ENCODE results near the gene SLC8A1.

SLC8A1 gene

GRCh38 chr2:40421631-40422297 lies 30.1 kb downstream of the SLC8A1 start:
- DNase-seq (ENCODE audit: low read depth) = no peak

DNA sequence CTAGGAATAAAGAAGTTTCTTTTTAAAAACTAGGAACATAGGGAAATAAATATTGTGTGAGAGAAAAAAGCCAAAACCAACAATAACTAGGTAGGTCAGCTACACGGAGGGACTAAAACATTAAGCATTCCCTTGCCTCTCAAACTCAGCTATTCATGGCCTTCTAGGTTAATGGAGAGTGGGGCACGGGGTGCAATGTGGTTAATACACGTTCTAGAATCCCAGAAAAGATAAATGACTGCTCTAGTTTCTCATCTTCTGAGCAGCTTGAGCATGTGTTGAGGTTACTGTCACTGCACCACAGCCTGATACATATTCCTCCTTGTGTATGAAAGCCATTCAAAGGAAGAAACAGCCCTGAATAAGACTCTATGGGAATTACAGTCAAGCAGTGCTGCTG lies 31.4 kb downstream of the SLC8A1 start:
- DNase-seq (ENCODE audit: low read depth) = no peak

- DNase-seq (ENCODE audit: low read depth) = no peak
These were observed 32.5 kb downstream of the SLC8A1 start for GRCh38 chr2:40419364-40419762.

DNA sequence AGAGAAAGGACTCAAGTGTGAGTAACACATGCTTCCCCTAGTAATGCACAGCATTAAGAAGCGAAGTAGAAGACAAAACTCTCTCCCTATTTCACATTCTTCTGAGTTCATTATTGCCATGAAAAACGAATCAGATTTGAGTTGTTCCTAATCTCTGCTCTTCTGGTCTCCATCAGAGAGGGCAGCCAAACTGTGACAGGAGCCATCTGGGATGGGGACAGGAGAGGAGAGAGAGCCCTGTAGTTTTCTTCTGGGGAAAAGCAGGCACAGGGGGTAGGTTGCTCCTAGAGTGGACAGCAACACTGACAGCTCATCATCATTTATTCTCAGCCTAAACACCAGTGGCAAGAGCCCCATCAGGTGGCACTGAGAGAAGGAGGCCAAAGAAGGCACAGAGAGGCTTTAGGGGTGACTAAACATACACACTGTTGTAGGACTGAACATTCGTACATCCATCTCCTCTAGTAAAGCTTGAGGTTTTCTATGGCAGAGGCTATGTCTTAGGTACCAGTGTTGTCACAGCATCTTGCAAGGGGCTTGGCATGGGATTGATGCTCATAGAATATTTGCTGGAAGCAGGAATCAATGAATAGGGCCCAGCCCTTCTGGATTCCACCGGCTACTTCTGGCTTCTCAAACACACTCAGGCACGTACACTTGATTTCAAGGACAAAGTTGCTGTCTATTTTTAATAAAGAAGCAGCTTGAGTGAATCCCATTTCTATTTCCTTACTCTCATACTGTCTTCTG lies 33.1 kb downstream of the SLC8A1 start:
- DNase-seq (ENCODE audit: low read depth) = no peak

DNA sequence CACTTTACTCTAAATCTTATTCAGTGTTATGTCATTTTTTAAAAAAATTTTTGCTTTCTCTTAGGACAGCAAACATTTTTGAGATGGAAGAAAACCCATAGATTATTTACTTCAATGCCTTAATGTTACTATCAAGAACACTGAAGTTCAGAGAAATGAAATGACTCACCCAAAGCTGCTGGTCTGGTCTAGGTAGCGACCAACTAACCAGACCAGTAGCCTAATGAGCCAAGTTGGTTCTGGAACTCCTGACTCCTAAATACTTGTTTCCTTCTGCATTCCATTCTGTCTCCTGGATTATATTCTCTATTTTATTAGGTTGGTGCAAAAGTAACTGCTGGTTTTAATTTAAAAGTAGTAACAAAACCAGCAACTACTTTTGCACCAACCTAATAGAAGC lies 35.4 kb downstream of the SLC8A1 start:
- DNase-seq (ENCODE audit: low read depth) = no peak

DNA sequence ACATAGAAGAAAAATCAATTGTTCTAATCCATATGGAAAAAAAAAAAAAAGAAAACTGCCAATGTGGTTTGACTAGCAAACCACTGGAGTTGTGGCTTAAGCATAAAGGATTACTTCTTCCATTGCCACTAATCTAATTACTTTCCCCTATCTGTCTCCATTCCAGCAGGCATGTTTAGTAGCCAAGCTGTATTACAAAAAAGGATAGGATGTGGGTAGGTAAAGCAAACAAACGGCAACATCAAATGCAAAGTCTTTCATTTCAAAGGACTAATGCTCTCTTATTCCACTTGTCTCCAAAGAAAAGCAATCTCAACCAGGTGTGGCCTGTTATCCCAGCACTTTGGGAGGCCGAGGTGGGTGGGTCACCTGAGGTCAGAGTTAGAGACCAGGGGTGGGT lies 36.5 kb downstream of the SLC8A1 start:
- DNase-seq (ENCODE audit: low read depth) = no peak

- no peak for DNase-seq (ENCODE audit: low read depth)
These were observed 39.4 kb downstream of the SLC8A1 start for GRCh38 chr2:40412456-40412855.

DNA sequence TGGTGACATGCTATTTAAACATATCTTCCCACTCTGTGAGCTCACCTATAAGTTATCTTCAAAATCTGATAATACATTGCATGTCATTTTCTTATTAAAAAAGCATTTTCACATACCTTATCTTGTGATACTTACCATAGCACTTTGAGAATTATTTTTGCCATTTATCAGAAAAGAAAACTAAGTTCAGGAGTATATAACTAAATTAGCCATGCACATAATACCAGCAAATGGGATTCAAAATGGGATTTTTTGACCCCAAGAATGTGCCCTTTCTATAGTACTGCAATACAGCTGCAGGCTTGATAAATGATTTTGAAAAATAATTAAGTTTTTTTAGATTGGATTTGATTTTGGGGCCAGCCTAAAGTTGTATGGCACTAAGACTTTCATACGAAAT lies 41.2 kb downstream of the SLC8A1 start:
- no peak for DNase-seq (ENCODE audit: low read depth)

DNA sequence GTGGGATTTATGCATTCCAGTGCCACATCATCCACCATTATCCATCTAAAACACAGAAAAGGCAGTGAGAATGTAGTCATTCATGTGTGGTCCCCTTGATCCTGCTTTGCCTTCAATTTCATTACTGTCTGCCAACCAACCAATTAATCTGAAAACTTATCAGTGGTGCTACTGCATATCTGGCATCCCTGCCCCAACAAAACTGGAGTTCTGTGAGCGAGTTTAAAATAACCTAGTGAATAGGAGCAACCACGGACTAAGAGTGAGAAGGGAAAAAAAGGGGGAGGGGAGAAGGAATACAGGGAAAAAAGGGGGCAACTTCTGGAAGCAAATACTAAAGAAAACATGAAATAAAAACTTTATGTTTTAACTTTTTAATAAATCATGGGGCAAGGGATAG lies 42.2 kb downstream of the SLC8A1 start:
- DNase-seq (ENCODE audit: low read depth) = no peak

GRCh38 chr2:40406485-40407289 lies 45.2 kb downstream of the SLC8A1 start:
- DNase-seq (ENCODE audit: low read depth) = no peak

DNA sequence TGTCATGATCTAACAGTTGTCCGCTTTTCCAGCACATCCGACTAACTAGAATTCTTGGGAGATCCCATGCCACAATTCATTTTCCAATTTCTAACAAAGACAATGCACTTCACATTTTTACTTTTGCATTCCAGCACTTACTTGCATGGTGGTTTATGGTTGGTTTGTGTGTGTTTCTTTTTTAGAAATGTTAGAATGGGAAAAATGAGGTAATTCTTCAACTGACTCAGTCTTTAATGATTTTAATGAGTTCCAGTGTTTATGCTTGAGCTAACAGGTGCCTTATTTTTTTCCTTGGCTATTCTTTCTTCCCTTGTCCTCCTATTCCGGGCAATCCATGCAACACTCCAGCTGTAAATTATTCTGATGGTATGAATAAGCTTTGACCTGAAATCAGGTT lies 46.4 kb downstream of the SLC8A1 start:
- DNase-seq (ENCODE audit: low read depth) = no peak

- no peak for DNase-seq (ENCODE audit: low read depth)
These were observed 47.4 kb downstream of the SLC8A1 start for GRCh38 chr2:40404517-40404916.

DNA sequence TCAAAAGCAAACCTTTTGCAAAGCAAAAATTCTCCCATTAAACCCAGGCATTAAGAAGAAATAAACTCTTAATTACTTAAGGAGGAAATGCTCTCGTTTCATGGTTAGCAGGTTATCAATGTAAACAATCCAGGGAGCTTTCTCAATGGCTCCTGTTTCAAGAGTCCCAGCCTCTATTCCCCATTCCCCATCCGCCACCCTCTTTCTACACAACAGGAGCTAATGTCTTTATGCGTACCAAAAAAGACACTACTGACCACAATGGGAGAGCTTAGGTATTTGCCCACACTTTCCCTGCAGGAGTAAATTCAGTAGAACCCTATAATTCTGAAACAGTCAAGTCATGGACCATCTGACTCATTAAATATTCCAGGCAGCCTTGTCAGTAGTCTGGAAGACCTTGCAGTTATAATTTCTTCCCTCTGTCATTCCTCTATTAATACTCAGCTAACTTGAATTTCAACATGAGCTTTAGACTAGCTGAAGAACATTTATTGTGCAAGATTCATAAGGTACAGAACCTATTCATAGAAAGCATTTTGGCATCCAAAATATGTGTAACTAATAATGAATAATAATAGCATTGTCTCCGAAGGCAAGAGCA lies 48.6 kb downstream of the SLC8A1 start:
- DNase-seq (ENCODE audit: low read depth) = peak; percentile 95

GRCh38 chr2:40401896-40402295 lies 50.0 kb downstream of the SLC8A1 start:
- DNase-seq (ENCODE audit: low read depth) = peak; percentile 85

GRCh38 chr2:40400336-40400953 lies 51.4 kb downstream of the SLC8A1 start:
- DNase-seq (ENCODE audit: low read depth) = no peak

GRCh38 chr2:40397765-40398164 lies 54.1 kb downstream of the SLC8A1 start:
- DNase-seq (ENCODE audit: low read depth) = no peak

DNA sequence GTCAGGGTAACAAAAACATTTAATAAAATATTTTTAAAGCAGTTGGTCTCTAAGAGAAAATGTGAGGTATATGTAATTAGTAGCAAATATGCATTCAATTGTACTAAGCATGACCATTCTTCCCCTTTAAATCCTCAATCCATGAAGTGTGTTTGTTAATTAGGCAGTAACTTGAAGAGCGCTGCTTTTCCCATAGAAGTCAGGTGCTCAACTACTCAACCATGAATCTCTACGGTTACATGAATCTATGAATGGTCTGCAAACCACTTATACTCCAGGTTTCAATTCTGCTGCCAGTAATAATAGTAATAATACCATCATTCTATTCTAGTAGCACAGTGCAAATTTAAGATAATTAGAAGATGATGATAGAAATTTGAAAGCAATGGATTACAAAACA lies 55.8 kb downstream of the SLC8A1 start:
- DNase-seq (ENCODE audit: low read depth) = no peak

DNA sequence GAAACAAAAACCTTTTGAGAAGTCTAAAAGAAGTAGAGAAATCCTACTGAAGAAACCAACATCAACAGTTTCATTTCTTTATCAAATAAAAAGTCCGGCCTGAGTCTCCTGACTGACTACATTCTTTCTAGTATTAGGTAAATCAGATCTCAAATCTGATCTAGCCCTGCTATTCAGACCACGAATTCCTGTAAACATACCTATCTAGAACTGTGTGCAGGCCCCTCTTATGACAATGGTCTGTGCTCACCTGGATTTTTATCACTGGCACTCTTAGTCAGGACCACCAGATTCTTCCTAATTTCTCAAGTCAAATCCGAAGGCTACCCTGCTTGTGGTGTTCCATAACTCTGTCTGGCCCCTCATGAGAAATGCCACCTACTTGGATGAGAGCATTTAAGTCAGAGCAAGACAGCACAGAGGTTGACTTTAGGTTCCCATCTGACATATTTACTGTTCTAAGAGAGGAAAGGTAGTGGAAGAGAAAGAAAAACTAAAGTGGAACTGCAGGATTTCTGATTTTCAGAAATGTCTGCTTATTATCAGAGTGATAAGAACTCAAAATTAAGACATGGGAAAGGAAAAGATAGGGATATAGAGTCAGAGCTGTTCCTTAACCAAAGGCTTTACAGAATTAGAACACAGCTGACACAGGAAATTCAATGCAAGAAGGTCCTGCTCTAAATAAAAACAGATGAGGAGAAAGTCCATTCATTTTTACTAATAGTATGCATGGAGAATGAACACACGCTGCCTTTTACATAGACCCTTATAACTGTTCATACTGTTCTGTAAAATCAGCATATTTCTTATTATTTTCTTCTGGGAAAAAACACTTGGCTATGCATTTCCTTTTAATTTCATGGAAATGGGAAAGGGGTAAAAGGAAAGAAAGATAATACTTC lies 56.5 kb downstream of the SLC8A1 start:
- DNase-seq (ENCODE audit: low read depth) = no peak

- DNase-seq (ENCODE audit: low read depth) = no peak
These were observed 57.3 kb downstream of the SLC8A1 start for GRCh38 chr2:40394597-40394996.

DNA sequence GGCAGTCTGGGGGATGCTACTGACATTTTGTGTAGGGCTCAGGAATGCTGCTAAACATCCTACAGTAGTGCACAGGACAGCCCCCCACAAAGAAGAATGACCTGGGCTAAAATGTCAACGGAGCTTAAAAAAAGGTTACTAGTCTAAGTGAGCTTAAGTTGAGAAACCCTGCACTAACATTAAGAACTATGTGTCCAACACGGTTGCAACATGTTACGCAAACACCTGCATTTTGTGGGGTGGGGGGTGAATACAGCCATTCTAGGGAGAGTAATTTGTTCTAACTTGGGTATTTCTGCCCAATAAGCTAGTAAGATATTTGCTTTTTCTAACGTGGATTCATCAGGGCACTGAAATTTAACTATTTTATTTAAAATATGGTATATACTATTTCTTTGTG lies 57.9 kb downstream of the SLC8A1 start:
- no peak for DNase-seq (ENCODE audit: low read depth)

DNA sequence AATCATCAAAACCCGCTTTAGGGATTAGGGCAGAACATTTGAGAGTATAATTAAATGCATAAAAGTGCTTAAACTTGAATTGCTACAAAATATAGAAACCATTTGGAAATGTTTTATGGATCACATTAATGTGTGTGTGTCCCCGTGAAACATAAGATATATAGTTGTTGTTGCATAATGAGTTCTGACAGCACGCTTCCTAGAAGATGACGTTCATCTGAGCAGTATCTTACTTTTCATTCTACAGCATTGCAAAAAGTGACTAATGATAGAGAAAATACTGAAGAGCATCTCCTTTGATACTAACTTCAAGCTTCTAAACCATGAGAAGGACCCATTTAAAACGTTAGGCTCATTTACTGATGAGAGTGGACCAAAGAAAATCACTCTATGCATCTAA lies 63.7 kb downstream of the SLC8A1 start:
- DNase-seq (ENCODE audit: low read depth) = no peak

Measured in amniotic epithelial cell (primary cell).